T-cell (primary cell): ENCODE measurements around the gene DLG2. TPM values are rescaled to one million over a fixed set of nuclear protein-coding genes. Genes with fewer than 3 reads are reported as not detected.
A peak's percentile ranks its signal among the peaks of the same experiment; 100 is the strongest.

ENCODE experiments used
- ATAC-seq, 4 experiments: fragments of 200-7000 bp in 3 of 4; fragments of 150-1000 bp in 1 of 4; cut with Tn5 transposase; replicated peaks in 1 of 4; 1 replicate in 3 of 4; 2 replicates in 1 of 4; pipeline ENCODE4 v1.10.0; 2021; ENCODE audit warnings: moderate library complexity in 3 of 4, mild to moderate bottlenecking in 2 of 4, moderate number of reproducible peaks in 1 of 4
- CTCF ChIA-PET, 2 donors: fragments of 300-600 bp; sonication (Branson Sonifier 250); formaldehyde crosslinking; loops; one replicate each; lab custom pipeline; 2022; ENCODE audit warnings: antibody characterized with exemption in 2 of 2; lab: Charles Lee
- POLR2A ChIA-PET, 2 donors: fragments of 300-600 bp; sonication (Branson Sonifier 250); formaldehyde crosslinking; loops; one replicate each; lab custom pipeline; 2022; ENCODE audit warnings: antibody characterized with exemption in 2 of 2; lab: Charles Lee
- DNase-seq, 35 experiments: peaks; one replicate each; pipeline versions ENCODE4 v3.0.0 to v3.0.0-alpha.2; 2013 to 2023
- H3K27ac ChIP-seq: one replicate; pipeline ENCODE4 v1.5.1; 2013; ENCODE audit warnings: low read length
- H3K27me3 ChIP-seq, 2 experiments: replicated peaks in 1 of 2; 1 replicate in 1 of 2; 2 replicates in 1 of 2; pipeline versions ENCODE4 v1.6.1 to v1.7.0; 2013; ENCODE audit warnings: low read length in 1 of 2, mixed read lengths in 1 of 2; ENCODE audit not compliant: control insufficient read depth in 2 of 2, insufficient read depth in 2 of 2; ENCODE audit errors: extremely low read depth in 1 of 2
- H3K36me3 ChIP-seq, 2 donors: 1 replicate in 1 of 2; 2 replicates in 1 of 2; pipeline versions ENCODE4 v1.6.1 to v1.7.0; 2013; ENCODE audit warnings: low read length in 1 of 2; ENCODE audit not compliant: control insufficient read depth in 2 of 2, insufficient read depth in 1 of 2; ENCODE audit errors: extremely low read depth in 1 of 2
- H3K4me1 ChIP-seq, 2 experiments: 1 replicate in 1 of 2; 2 replicates in 1 of 2; pipeline versions ENCODE4 v1.6.1 to v1.7.0; 2013; ENCODE audit warnings: low read length in 2 of 2, mixed read lengths in 1 of 2; ENCODE audit not compliant: insufficient read depth in 2 of 2, control insufficient read depth in 1 of 2; ENCODE audit errors: extremely low read depth in 1 of 2
- H3K4me3 ChIP-seq, 2 donors: 1 replicate in 1 of 2; 2 replicates in 1 of 2; pipeline versions ENCODE4 v1.5.1 to v1.7.0; 2013; ENCODE audit warnings: mild to moderate bottlenecking in 2 of 2, low read length in 1 of 2, moderate library complexity in 1 of 2; ENCODE audit not compliant: control insufficient read depth in 1 of 2; ENCODE audit errors: extremely low read depth in 1 of 2
- H3K9me3 ChIP-seq: 2 replicates; pipeline ENCODE4 v1.7.0; 2013
- H3K27ac Mint-ChIP-seq, 2 donors: one replicate each; pipeline ENCODE4 v1.8.0; 2020 to 2021; ENCODE audit warnings: mild to moderate bottlenecking in 2 of 2, mixed read lengths in 2 of 2
- H3K27me3 Mint-ChIP-seq, 2 donors: one replicate each; pipeline ENCODE4 v1.8.0; 2021 to 2022; ENCODE audit warnings: mixed read lengths in 2 of 2
- H3K36me3 Mint-ChIP-seq: one replicate; pipeline ENCODE4 v1.8.0; 2021; ENCODE audit warnings: mixed read lengths
- H3K4me1 Mint-ChIP-seq, 3 donors: one replicate each; pipeline ENCODE4 v1.8.0; 2020 to 2022; ENCODE audit warnings: mixed read lengths in 3 of 3, mild to moderate bottlenecking in 1 of 3
- H3K4me3 Mint-ChIP-seq, 3 donors: one replicate each; pipeline ENCODE4 v1.8.0; 2020 to 2022; ENCODE audit warnings: mild to moderate bottlenecking in 3 of 3, mixed read lengths in 3 of 3, moderate library complexity in 3 of 3
- H3K9me3 Mint-ChIP-seq, 3 donors: one replicate each; pipeline ENCODE4 v1.8.0; 2020 to 2022; ENCODE audit warnings: mixed read lengths in 3 of 3
- WGBS: methylation state at CpG from one replicate; pipeline ENCODE4 v1.1.5; 2013; ENCODE audit warnings: missing lambda C conversion rate; ENCODE audit not compliant: insufficient coverage; 5-methylcytosine and 5-hydroxymethylcytosine counted together
- total RNA-seq, 35 experiments: library from RNA in 6 of 35; stranded (reverse) in 6 of 35; fragments of 120-200 nt in 1 of 35; gene quantifications; one replicate each; pipeline versions ENCODE4 v1.2.1 to v1.2.4 and lab custom pipeline; 2013 to 2026

Gene DLG2
- total RNA-seq, 5 donors from 2014 or later (not counting 1 experiment from before 2014, with no cell fraction given): 2.3 to 4.1 (median 2.9) TPM

GRCh38 chr11:85665733-85666132 is 38.6 kb upstream of the DLG2 start:
- Histone ChIP-seq H3K4me3 (no peak overlapping the region), H3K36me3 (peaks cover 0 to 7% of the 10 kb centered on the region in 2 donors), H3K27me3 (no peaks in the 10 kb centered on the region), H3K9me3 (no peaks in the 10 kb centered on the region), H3K4me1 (peaks cover 8 to 27% of the 10 kb centered on the region in 2 experiments), H3K27ac (peak overlapping the region; percentile 99)
- peaks cover 12% of the 10 kb centered on the region for H3K36me3 Mint-ChIP-seq
- no peaks in the 10 kb centered on the region for H3K9me3 Mint-ChIP-seq
- peaks cover 0 to 4% of the 10 kb centered on the region in 2 donors for H3K27me3 Mint-ChIP-seq
- H3K27ac Mint-ChIP-seq: peak overlapping the region; percentile 99
- DNase-seq (peak in 1 of 35 experiments; percentile 12), ATAC-seq (no peak)
- peaks cover 31 to 39% (median 34%) of the 10 kb centered on the region in 3 donors for H3K4me1 Mint-ChIP-seq
- WGBS: 66% methylated on average over 2 of the region's 5 CpGs
- ChIA-PET CTCF (no interaction called here), POLR2A (interaction anchor here in 1 of 2 donors (0.7 to 1.3 kb wide), 2 partner anchors 26 to 39 kb away, joined by 3 read pairs; no protein-coding TSS in a partner anchor)
- peak overlapping the region; percentile 51 to 98 (median 57) for H3K4me3 Mint-ChIP-seq

DNA sequence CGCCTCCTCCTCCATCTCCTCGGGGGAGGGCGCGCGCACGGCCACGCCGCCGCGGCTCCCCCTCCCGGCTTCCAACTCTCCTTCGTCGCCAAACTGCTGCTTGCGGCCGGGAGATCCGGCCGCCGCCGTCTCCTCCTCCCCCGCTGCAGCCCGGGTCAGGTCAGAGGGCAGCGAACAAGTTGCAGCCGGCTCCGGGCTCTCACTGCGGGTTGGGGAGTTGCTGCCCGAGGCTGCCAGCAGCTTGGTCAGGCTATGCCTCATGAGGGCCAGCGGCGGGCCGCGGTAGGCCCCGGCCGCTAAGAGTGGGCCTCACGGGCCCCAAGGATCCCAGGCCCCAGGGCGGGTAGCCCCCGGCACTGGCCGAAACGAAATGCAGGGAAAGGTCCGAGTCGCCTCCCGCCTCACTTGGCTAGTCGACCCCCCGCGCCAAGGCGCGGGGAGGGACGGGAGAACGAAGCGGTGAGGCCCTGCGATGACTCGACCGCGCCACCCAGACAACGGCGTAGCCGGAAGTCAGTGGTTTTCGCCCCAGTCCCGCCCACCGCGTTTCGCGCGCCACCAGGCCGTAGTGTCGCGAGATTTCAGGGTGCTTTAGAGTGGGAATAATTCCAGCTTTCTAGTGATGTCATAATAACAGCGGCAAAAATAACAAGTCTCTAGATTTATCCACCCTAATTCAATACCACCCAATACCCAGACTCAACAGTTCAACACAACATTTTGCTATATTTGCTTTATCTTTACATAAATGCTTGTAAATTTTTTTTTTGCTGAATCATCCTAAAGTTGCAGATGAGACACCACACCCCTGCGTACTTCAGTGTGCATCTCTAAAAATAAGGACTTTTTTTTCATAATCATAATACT is 37.7 kb upstream of the DLG2 start, which contains the start of gene CREBZF:
TSS of gene CREBZF (minus strand) at position 515 of the 867 bp plus-strand sequence. CDS start at position 261, 254 bp downstream.
- Histone ChIP-seq H3K4me1 (peaks cover 8 to 29% of the 10 kb centered on the region in 2 experiments), H3K36me3 (peaks cover 0 to 8% of the 10 kb centered on the region in 2 donors), H3K4me3 (peak within 1 kb of the TSS; percentile 81 to 99), H3K9me3 (no peaks in the 10 kb centered on the region), H3K27ac (peak within 1 kb of the TSS; percentile 99), H3K27me3 (no peaks in the 10 kb centered on the region)
- Mint-ChIP-seq H3K27ac (peak within 1 kb of the TSS; percentile 99), H3K4me3 (peak within 1 kb of the TSS; percentile 98 to 100 (median 100)), H3K27me3 (no peaks in the 10 kb centered on the region), H3K4me1 (peaks cover 39 to 48% (median 43%) of the 10 kb centered on the region in 3 donors), H3K9me3 (no peaks in the 10 kb centered on the region), H3K36me3 (peaks cover 21% of the 10 kb centered on the region)
- DNase-seq: peak; percentile 80 to 94 (median 88)
- under 1% methylated on average over 59 of the region's 67 CpGs for WGBS
- POLR2A ChIA-PET: interaction anchor here (0.6 to 4.9 kb wide), 7 partner anchors 16 to 638 kb away, joined by 3 to 36 read pairs (median 3); partner anchors contain the start of genes TMEM126B (in 2 of the 2) and TMEM126A (in 1 of the 2)
- CTCF ChIA-PET: interaction anchor here in 1 of 2 donors (0.5 to 1.1 kb wide), 5 partner anchors 15 to 355 kb away, joined by 3 to 4 read pairs (median 3); partner anchors contain the start of gene TMEM126A
- peak; percentile 76 to 80 (median 78) for ATAC-seq

DNA sequence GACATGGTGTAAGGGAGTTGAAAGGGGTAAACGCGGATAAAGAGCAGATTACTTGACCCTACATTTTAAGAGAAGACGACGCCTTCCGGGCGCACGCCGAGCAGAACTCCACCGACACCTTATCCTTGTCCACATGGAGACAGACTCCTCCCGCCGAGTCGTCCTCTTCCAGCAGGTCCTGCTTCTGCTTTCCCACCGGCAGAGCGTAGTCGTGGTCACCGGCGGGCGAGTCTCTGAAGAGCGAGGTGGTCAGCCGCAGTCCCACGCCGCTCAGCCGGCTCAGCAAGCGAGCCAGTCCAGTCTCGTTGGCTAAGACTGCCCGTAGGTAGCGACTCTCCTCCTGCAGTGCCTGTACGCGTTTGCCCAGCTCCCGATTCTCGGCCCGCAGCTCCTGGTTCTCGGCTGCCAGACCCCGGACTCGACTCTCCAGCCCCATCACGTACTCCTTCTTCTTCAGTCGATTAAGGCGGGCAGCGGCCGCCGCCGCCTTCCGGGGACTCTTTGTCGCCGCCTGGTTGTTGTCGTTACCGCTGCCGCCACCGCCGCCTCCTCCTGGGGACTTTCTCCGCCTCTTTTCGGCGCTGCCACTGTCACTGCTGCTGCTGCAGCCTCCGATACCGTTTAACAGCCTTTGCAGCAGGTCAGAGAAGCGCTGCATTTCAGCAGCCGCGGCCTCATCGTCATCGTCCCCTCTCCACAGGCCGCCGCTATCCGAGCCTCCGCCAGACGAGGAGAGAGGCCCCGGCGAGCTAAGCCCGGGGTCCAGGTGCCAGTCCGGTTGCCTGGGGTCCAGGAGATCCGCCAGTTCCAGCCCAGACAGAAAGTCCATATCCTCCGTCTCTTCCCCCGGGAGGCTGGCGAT is 36.8 kb upstream of the DLG2 start:
- H3K4me1 Mint-ChIP-seq: peaks cover 48 to 55% (median 51%) of the 10 kb centered on the region in 3 donors
- peaks cover 8 to 32% of the 10 kb centered on the region in 2 experiments for H3K4me1 ChIP-seq
- H3K9me3 ChIP-seq: no peaks in the 10 kb centered on the region
- peak; percentile 73 to 95 (median 90) for DNase-seq
- ChIA-PET POLR2A (interaction anchor here (0.6 to 4.9 kb wide), 8 partner anchors 10 to 554 kb away, joined by 3 to 36 read pairs (median 3); partner anchors contain the start of genes TMEM126B (in 2 of the 2) and TMEM126A (in 1 of the 2)), CTCF (interaction anchor here (0.6 to 1.5 kb wide), 5 partner anchors 16 to 356 kb away, joined by 3 to 6 read pairs (median 3); partner anchors contain the start of genes TMEM126A (in 2 of the 2) and TMEM126B (in 1 of the 2))
- peaks cover 0 to 13% of the 10 kb centered on the region in 2 donors for H3K36me3 ChIP-seq
- H3K9me3 Mint-ChIP-seq: no peaks in the 10 kb centered on the region
- H3K27ac Mint-ChIP-seq: peak overlapping the region; percentile 99
- H3K4me3 ChIP-seq: peak overlapping the region; percentile 81 to 99
- H3K36me3 Mint-ChIP-seq: peaks cover 22% of the 10 kb centered on the region
- no peaks in the 10 kb centered on the region for H3K27me3 Mint-ChIP-seq
- ATAC-seq: peak; percentile 83 to 88 (median 86)
- under 1% methylated on average over 71 of the region's 73 CpGs for WGBS
- peak overlapping the region; percentile 99 for H3K27ac ChIP-seq
- H3K27me3 ChIP-seq: no peaks in the 10 kb centered on the region
- peak overlapping the region; percentile 98 to 100 (median 100) for H3K4me3 Mint-ChIP-seq

- H3K27me3 Mint-ChIP-seq: no peaks in the 10 kb centered on the region
- no peaks in the 10 kb centered on the region for H3K9me3 Mint-ChIP-seq
- Histone ChIP-seq H3K27ac (peak overlapping the region; percentile 99), H3K9me3 (no peaks in the 10 kb centered on the region), H3K4me3 (peak overlapping the region; percentile 81 to 99), H3K27me3 (no peaks in the 10 kb centered on the region), H3K4me1 (peaks cover 8 to 32% of the 10 kb centered on the region in 2 experiments), H3K36me3 (peaks cover 0 to 18% of the 10 kb centered on the region in 2 donors)
- ChIA-PET POLR2A (interaction anchor here (0.7 to 4.9 kb wide), 7 partner anchors 9 to 555 kb away, joined by 3 to 36 read pairs (median 3); partner anchors contain the start of genes TMEM126B (in 2 of the 2) and TMEM126A (in 1 of the 2)), CTCF (interaction anchor here (0.5 to 1.5 kb wide), 7 partner anchors 16 to 306 kb away, joined by 3 to 6 read pairs (median 4); partner anchors contain the start of genes TMEM126A (in 2 of the 2) and TMEM126B (in 1 of the 2))
- DNase-seq (peak in 3 of 35 experiments; percentile 2 to 58 (median 9)), ATAC-seq (peak in 1 of 4 experiments; percentile 11)
- peaks cover 55 to 59% (median 56%) of the 10 kb centered on the region in 3 donors for H3K4me1 Mint-ChIP-seq
- peak overlapping the region; percentile 99 for H3K27ac Mint-ChIP-seq
- H3K4me3 Mint-ChIP-seq: peak overlapping the region; percentile 98 to 100 (median 100)
- peaks cover 27% of the 10 kb centered on the region for H3K36me3 Mint-ChIP-seq
- WGBS: 14% methylated on average over 4 of the region's 10 CpGs
These were observed 36.1 kb upstream of the DLG2 start for GRCh38 chr11:85663080-85663752.

GRCh38 chr11:85661972-85662664 is 35.0 kb upstream of the DLG2 start:
- CTCF ChIA-PET: interaction anchor here in 1 of 2 donors (0.6 kb wide), 1 partner anchor 59 kb away, joined by 3 read pairs; no protein-coding TSS in a partner anchor
- Mint-ChIP-seq H3K9me3 (no peaks in the 10 kb centered on the region), H3K4me3 (peak overlapping the region; percentile 57 to 100 (median 98)), H3K4me1 (peaks cover 56 to 63% (median 61%) of the 10 kb centered on the region in 3 donors), H3K27ac (no peak overlapping the region), H3K27me3 (no peaks in the 10 kb centered on the region), H3K36me3 (peaks cover 28% of the 10 kb centered on the region)
- DNase-seq: no peak
- Histone ChIP-seq H3K27me3 (no peaks in the 10 kb centered on the region), H3K4me3 (no peak overlapping the region), H3K4me1 (peaks cover 8 to 32% of the 10 kb centered on the region in 2 experiments), H3K27ac (no peak overlapping the region), H3K36me3 (peaks cover 0 to 22% of the 10 kb centered on the region in 2 donors), H3K9me3 (no peaks in the 10 kb centered on the region)
- ATAC-seq: no peak
- POLR2A ChIA-PET: interaction anchor here (0.6 to 4.9 kb wide), 4 partner anchors 11 to 161 kb away, joined by 3 to 36 read pairs (median 3); partner anchors contain the start of gene TMEM126A (in 2 of the 2)
- no CpG with 5 or more reads among the region's 4 CpGs for WGBS
